ENCODE data around the gene GPR33.
A peak's percentile ranks its signal among the peaks of the same experiment; 100 is the strongest.
"Not testable (repeated sequence)": the region's sequence is repeated elsewhere in the genome, so short reads cannot be mapped to it uniquely, and the experiment has no call there.

The GPR33 gene

GRCh38 chr14:31437045-31437691 is 50.7 kb downstream of the GPR33 start:
- H3K9me3 ChIP-seq (ENCODE audit: control insufficient read depth, low read length); H3K27me3 ChIP-seq (replicated peaks; ENCODE audit: control insufficient read depth, insufficient read depth, low read length); DNase-seq (ENCODE audit: low read depth); H3K36me3 ChIP-seq (ENCODE audit: control insufficient read depth, insufficient read depth, low read length, severe bottlenecking); H3K4me3 ChIP-seq (ENCODE audit: low read length); H3K9ac ChIP-seq (ENCODE audit: low read length): not testable (repeated sequence)
- peaks cover 35% of the 10 kb centered on the region for H3K4me1 ChIP-seq (ENCODE audit: control insufficient read depth, insufficient read depth, low read length)

GRCh38 chr14:31435276-31435675 is 52.6 kb downstream of the GPR33 start:
- no peak overlapping the region for H3K9ac ChIP-seq (ENCODE audit: low read length)
- H3K36me3 ChIP-seq (ENCODE audit: control insufficient read depth, insufficient read depth, low read length, severe bottlenecking), result no peaks in the 10 kb centered on the region
- no peaks in the 10 kb centered on the region for H3K9me3 ChIP-seq (ENCODE audit: control insufficient read depth, low read length)
- H3K4me1 ChIP-seq (ENCODE audit: control insufficient read depth, insufficient read depth, low read length), result peaks cover 31% of the 10 kb centered on the region
- H3K27me3 ChIP-seq (replicated peaks; ENCODE audit: control insufficient read depth, insufficient read depth, low read length), result no peaks in the 10 kb centered on the region
- peak; percentile 73 for DNase-seq (ENCODE audit: low read depth)
- H3K4me3 ChIP-seq (ENCODE audit: low read length), result peak overlapping the region; percentile 5
